Gastroesophageal sphincter (tissue), 3 donors: ENCODE measurements around the gene EMID1.

Experiments used
- POLR2A ChIP-seq, 2 donors: fragments of 450-650 bp; IDR thresholded peaks; one replicate each; pipeline ENCODE4 v1.6.1; 2017; ENCODE audit warnings: antibody characterized with exemption in 2 of 2, mild to moderate bottlenecking in 2 of 2, moderate library complexity in 1 of 2
- POLR2AphosphoS5 ChIP-seq: sonication (generic); formaldehyde crosslinking; IDR thresholded peaks from one replicate; pipeline ENCODE4 v1.6.1; 2017; ENCODE audit warnings: antibody characterized with exemption
- TF ChIP-seq, protein P1 (sequence below), 4 experiments: fragments of 200-600 bp in 2 of 4; fragments of 450-650 bp in 2 of 4; sonication (generic) in 1 of 4; IDR thresholded peaks; one replicate each; pipeline ENCODE4 v1.5.1; 2017 to 2019; ENCODE audit warnings: antibody characterized with exemption in 4 of 4, mild to moderate bottlenecking in 2 of 4, moderate library complexity in 2 of 4

DNA sequence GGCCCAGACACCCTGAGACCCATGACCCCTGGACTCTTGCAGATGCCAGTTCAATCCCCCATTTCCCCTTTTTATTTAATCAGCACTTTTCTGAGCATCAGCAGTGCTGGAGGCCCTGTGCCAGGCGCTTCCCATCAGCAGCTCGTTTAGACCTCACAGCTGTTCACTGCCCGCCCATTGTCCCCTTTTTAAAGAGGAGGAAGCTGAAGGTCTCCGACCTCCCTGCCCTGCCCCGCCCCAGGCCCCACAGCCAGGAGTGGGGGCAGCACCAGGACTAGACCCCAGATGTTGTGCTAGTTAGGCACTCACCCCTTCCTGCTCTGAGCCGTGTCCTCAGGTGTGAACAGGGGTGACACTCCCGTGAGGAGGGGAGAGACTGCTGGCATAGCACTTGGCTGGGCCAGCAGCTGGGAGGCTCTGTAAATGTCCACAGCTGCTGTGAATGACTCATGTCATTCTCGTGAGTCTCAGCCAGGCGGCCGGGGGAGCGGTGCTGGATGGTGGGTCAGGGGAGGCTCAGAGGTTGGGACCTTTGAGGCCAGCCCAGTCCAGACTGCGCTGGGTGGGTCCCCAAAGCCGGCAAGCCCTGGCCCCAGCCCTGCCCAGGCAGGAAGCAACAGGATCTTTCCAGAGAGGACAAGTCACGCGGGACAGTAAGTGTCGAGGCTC is 19.9 kb downstream of the EMID1 start:
- TF ChIP-seq, protein P1, sequence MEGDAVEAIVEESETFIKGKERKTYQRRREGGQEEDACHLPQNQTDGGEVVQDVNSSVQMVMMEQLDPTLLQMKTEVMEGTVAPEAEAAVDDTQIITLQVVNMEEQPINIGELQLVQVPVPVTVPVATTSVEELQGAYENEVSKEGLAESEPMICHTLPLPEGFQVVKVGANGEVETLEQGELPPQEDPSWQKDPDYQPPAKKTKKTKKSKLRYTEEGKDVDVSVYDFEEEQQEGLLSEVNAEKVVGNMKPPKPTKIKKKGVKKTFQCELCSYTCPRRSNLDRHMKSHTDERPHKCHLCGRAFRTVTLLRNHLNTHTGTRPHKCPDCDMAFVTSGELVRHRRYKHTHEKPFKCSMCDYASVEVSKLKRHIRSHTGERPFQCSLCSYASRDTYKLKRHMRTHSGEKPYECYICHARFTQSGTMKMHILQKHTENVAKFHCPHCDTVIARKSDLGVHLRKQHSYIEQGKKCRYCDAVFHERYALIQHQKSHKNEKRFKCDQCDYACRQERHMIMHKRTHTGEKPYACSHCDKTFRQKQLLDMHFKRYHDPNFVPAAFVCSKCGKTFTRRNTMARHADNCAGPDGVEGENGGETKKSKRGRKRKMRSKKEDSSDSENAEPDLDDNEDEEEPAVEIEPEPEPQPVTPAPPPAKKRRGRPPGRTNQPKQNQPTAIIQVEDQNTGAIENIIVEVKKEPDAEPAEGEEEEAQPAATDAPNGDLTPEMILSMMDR (IDR thresholded peaks at IDR 0.05), result no peak
- TF ChIP-seq POLR2A (IDR thresholded peaks at IDR 0.05) (no peak), POLR2AphosphoS5 (peak; percentile 21)
